Natural killer cell (primary cell): ENCODE data around the gene HOXB7. TPM values are rescaled to one million over a fixed set of nuclear protein-coding genes. Genes with fewer than 3 reads are reported as not detected.

Source experiments
- ATAC-seq, 3 donors: fragments of 150-1000 bp in 2 of 3; fragments of 200-7000 bp in 1 of 3; cut with Tn5 transposase; 1 replicate in 1 of 3; 2 replicates in 2 of 3; pipeline ENCODE4 v1.10.0; 2021; ENCODE audit warnings: mild to moderate bottlenecking in 2 of 3, moderate library complexity in 2 of 3
- DNase-seq, 2 donors: peaks; one replicate each; pipeline versions ENCODE4 v3.0.0 to v3.0.0-alpha.2; 2013 to 2021; ENCODE audit warnings: mixed read lengths in 1 of 2
- H3K27ac ChIP-seq: one replicate; pipeline ENCODE4 v1.5.1; 2013; ENCODE audit warnings: mild to moderate bottlenecking, low read length
- H3K27me3 ChIP-seq: one replicate; pipeline ENCODE4 v1.6.1; 2013; ENCODE audit warnings: low read length; ENCODE audit not compliant: control insufficient read depth, insufficient read depth
- H3K36me3 ChIP-seq: one replicate; pipeline ENCODE4 v1.6.1; 2013; ENCODE audit warnings: low read length; ENCODE audit not compliant: control insufficient read depth, insufficient read depth
- H3K4me1 ChIP-seq: one replicate; pipeline ENCODE4 v1.6.1; 2013; ENCODE audit warnings: low read length; ENCODE audit not compliant: control insufficient read depth, insufficient read depth
- H3K4me3 ChIP-seq: one replicate; pipeline ENCODE4 v1.5.1; 2013; ENCODE audit warnings: low read length
- H3K9me3 ChIP-seq: one replicate; pipeline ENCODE4 v1.6.1; 2013; ENCODE audit warnings: low read length; ENCODE audit not compliant: control insufficient read depth, insufficient read depth
- H3K27ac Mint-ChIP-seq, 2 donors: one replicate each; pipeline ENCODE4 v1.8.0; 2022; ENCODE audit warnings: mild to moderate bottlenecking in 2 of 2, mixed read lengths in 2 of 2, moderate library complexity in 1 of 2
- H3K27me3 Mint-ChIP-seq, 2 donors: one replicate each; pipeline ENCODE4 v1.8.0; 2022; ENCODE audit warnings: low read depth in 2 of 2, mixed read lengths in 2 of 2
- H3K36me3 Mint-ChIP-seq: one replicate; pipeline ENCODE4 v1.8.0; 2022; ENCODE audit warnings: mixed read lengths
- H3K4me1 Mint-ChIP-seq, 2 donors: one replicate each; pipeline ENCODE4 v1.8.0; 2022; ENCODE audit warnings: mixed read lengths in 2 of 2
- H3K4me3 Mint-ChIP-seq: one replicate; pipeline ENCODE4 v1.8.0; 2022; ENCODE audit warnings: mild to moderate bottlenecking, moderate library complexity, mixed read lengths
- H3K9me3 Mint-ChIP-seq, 2 donors: one replicate each; pipeline ENCODE4 v1.8.0; 2022; ENCODE audit warnings: mixed read lengths in 2 of 2
- WGBS: methylation state at CpG from one replicate; pipeline ENCODE4 v1.1.7; 2013; ENCODE audit warnings: missing lambda C conversion rate; ENCODE audit not compliant: insufficient coverage; 5-methylcytosine and 5-hydroxymethylcytosine counted together
- intact Hi-C: fragments of 100-400 bp; cut with micrococcal nuclease; formaldehyde crosslinking; loops from one replicate; pipeline ENCODE4 v1.14.2; 2022
- total RNA-seq, 4 donors: library from RNA; stranded (reverse); fragments of 120-200 nt in 1 of 4; gene quantifications; one replicate each; pipeline versions ENCODE4 v1.2.3 to v1.2.4, GENCODE V29; 2013 to 2022
- TF ChIP-seq, protein P1 (sequence below): fragments of 200-600 bp; IDR thresholded peaks from one replicate; pipeline ENCODE4 v1.8.0; 2022; ENCODE audit warnings: antibody characterized with exemption

HOXB7 gene
- total RNA-seq, 3 donors from 2014 or later (not counting 1 experiment from before 2014, with no cell fraction given): 0.45 to 1.4 (median 0.97) TPM

- ATAC-seq (peak; percentile 79 to 82 (median 81)), DNase-seq (peak; percentile 82 to 92)
- Histone ChIP-seq H3K27ac (no peak overlapping the region), H3K4me1 (peaks cover 34% of the 10 kb centered on the region), H3K36me3 (no peaks in the 10 kb centered on the region), H3K4me3 (no peak overlapping the region), H3K9me3 (no peaks in the 10 kb centered on the region), H3K27me3 (peaks cover 82% of the 10 kb centered on the region)
- Mint-ChIP-seq H3K4me3 (peak overlapping the region; percentile 45), H3K27me3 (peaks cover 79 to 95% of the 10 kb centered on the region in 2 donors), H3K36me3 (peaks cover 7% of the 10 kb centered on the region), H3K27ac (peak overlapping the region in 1 of 2 donors; percentile 69), H3K4me1 (peaks cover 28 to 43% of the 10 kb centered on the region in 2 donors), H3K9me3 (no peaks in the 10 kb centered on the region)
- TF ChIP-seq, protein P1, sequence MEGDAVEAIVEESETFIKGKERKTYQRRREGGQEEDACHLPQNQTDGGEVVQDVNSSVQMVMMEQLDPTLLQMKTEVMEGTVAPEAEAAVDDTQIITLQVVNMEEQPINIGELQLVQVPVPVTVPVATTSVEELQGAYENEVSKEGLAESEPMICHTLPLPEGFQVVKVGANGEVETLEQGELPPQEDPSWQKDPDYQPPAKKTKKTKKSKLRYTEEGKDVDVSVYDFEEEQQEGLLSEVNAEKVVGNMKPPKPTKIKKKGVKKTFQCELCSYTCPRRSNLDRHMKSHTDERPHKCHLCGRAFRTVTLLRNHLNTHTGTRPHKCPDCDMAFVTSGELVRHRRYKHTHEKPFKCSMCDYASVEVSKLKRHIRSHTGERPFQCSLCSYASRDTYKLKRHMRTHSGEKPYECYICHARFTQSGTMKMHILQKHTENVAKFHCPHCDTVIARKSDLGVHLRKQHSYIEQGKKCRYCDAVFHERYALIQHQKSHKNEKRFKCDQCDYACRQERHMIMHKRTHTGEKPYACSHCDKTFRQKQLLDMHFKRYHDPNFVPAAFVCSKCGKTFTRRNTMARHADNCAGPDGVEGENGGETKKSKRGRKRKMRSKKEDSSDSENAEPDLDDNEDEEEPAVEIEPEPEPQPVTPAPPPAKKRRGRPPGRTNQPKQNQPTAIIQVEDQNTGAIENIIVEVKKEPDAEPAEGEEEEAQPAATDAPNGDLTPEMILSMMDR: peak; percentile 99
- WGBS: 7% methylated on average over 24 of the region's 25 CpGs
- intact Hi-C loops: loop anchor here (2.0 to 10.0 kb wide), 3 partner anchors 136 to 592 kb away; no protein-coding TSS in a partner anchor
Measured at GRCh38 chr17:48618256-48618896, 7.6 kb upstream of the HOXB7 start.

GRCh38 chr17:48617471-48618255 is 6.8 kb upstream of the HOXB7 start:
- intact Hi-C loops: loop anchor here (2.0 to 10.0 kb wide), 3 partner anchors 137 to 591 kb away; no protein-coding TSS in a partner anchor
- 16% methylated on average over 40 of the region's 43 CpGs for WGBS
- no peaks in the 10 kb centered on the region for H3K9me3 ChIP-seq
- Mint-ChIP-seq H3K4me3 (no peak overlapping the region), H3K36me3 (peaks cover 7% of the 10 kb centered on the region), H3K27ac (peak overlapping the region in 1 of 2 donors; percentile 43), H3K4me1 (peaks cover 35 to 50% of the 10 kb centered on the region in 2 donors), H3K27me3 (peaks cover 73 to 88% of the 10 kb centered on the region in 2 donors), H3K9me3 (no peaks in the 10 kb centered on the region)
- H3K4me3 ChIP-seq: no peak overlapping the region
- no peaks in the 10 kb centered on the region for H3K36me3 ChIP-seq
- DNase-seq (no peak), ATAC-seq (no peak)
- H3K4me1 ChIP-seq: peaks cover 40% of the 10 kb centered on the region
- peaks cover 82% of the 10 kb centered on the region for H3K27me3 ChIP-seq
- TF ChIP-seq, protein P1: no peak
- no peak overlapping the region for H3K27ac ChIP-seq

DNA sequence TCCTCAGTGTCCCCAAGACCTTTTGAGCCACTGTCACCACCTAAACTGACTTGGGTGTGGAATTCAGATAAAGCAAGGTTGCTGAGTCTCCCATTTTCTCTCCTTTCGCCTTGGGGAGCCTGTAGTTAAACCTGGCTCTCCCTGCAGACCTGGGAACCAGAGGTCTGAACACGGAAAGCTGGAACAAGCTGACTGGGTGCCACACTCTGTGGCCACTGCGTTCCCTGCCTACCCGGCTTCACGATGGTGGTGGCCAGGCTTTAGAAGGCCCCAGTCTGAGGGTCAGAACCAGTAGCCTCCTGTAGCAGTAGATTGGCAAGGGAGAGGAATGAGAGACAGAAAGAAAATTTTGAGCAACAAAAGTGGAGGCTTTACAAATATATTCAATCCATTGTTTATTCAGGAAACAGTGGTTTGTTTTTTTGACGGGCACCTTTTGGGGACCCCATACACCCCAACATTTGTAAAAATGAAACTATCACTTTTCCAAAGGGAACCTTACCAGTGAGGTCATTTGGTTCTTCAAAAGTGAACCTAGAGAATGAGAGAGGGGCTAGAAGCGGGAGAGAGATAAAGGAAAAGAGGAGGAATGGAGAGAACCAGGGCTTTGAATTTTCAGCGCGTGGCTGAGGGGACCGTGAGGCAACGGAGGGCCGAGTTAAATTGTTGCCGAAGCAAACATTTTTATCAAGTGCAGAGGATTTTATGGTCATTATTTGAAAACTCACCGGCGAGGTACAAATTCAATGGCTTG is 6.1 kb upstream of the HOXB7 start:
- no peaks in the 10 kb centered on the region for H3K9me3 Mint-ChIP-seq
- Histone ChIP-seq H3K27me3 (peaks cover 84% of the 10 kb centered on the region), H3K27ac (no peak overlapping the region), H3K36me3 (no peaks in the 10 kb centered on the region), H3K4me3 (no peak overlapping the region), H3K4me1 (peaks cover 47% of the 10 kb centered on the region), H3K9me3 (no peaks in the 10 kb centered on the region)
- TF ChIP-seq, protein P1: no peak
- H3K27me3 Mint-ChIP-seq: peaks cover 74 to 80% of the 10 kb centered on the region in 2 donors
- 66% methylated on average over 14 of the region's 15 CpGs for WGBS
- peaks cover 7% of the 10 kb centered on the region for H3K36me3 Mint-ChIP-seq
- H3K27ac Mint-ChIP-seq: peak overlapping the region in 1 of 2 donors; percentile 43
- intact Hi-C loops: loop anchor here (5.0 to 10.0 kb wide), 2 partner anchors 138 to 465 kb away; no protein-coding TSS in a partner anchor
- peak overlapping the region; percentile 62 for H3K4me3 Mint-ChIP-seq
- DNase-seq (no peak), ATAC-seq (no peak)
- peaks cover 42 to 56% of the 10 kb centered on the region in 2 donors for H3K4me1 Mint-ChIP-seq
